H9 (cell line): ENCODE results near the gene KLK15. TPM values are rescaled to one million over a fixed set of nuclear protein-coding genes. Genes with fewer than 3 reads are reported as not detected.
"Not testable (repeated sequence)": the region's sequence is repeated elsewhere in the genome, so short reads cannot be mapped to it uniquely, and the experiment has no call there.

Experiments
- DNase-seq: peaks from one replicate; pipeline ENCODE4 v3.0.0-alpha.2; 2017
- H2AFZ ChIP-seq: one replicate; pipeline ENCODE4 v1.6.1; 2013; ENCODE audit warnings: mild to moderate bottlenecking, low read length, control low read depth, moderate library complexity
- H2AK5ac ChIP-seq: 2 replicates; pipeline ENCODE4 v1.6.1; 2013; ENCODE audit warnings: low read length, control low read depth, mixed read lengths; ENCODE audit not compliant: insufficient read length
- H2BK120ac ChIP-seq: one replicate; pipeline ENCODE4 v1.6.1; 2013; ENCODE audit warnings: low read depth, mild to moderate bottlenecking, low read length, control low read depth, inconsistent platforms; ENCODE audit not compliant: poor library complexity, severe bottlenecking
- H2BK12ac ChIP-seq: 2 replicates; pipeline ENCODE4 v1.6.1; 2013; ENCODE audit warnings: low read length, control low read depth, mixed read lengths, low read depth; ENCODE audit not compliant: insufficient read length
- H2BK15ac ChIP-seq: 2 replicates; pipeline ENCODE4 v1.6.1; 2013; ENCODE audit warnings: low read depth, low read length, control low read depth
- H2BK20ac ChIP-seq: one replicate; pipeline ENCODE4 v1.6.1; 2013; ENCODE audit warnings: low read depth, mild to moderate bottlenecking, low read length, control low read depth, inconsistent platforms; ENCODE audit not compliant: poor library complexity, severe bottlenecking
- H2BK5ac ChIP-seq: 2 replicates; pipeline ENCODE4 v1.6.1; 2013; ENCODE audit warnings: low read length, control low read depth, mixed read lengths; ENCODE audit not compliant: insufficient read length
- H3K14ac ChIP-seq: 2 replicates; pipeline ENCODE4 v1.6.1; 2013; ENCODE audit warnings: low read length, control low read depth; ENCODE audit not compliant: insufficient read depth
- H3K18ac ChIP-seq: 2 replicates; pipeline ENCODE4 v1.6.1; 2013; ENCODE audit warnings: low read depth, mild to moderate bottlenecking, mixed read lengths, low read length, control low read depth; ENCODE audit not compliant: insufficient read length
- H3K23ac ChIP-seq: 2 replicates; pipeline ENCODE4 v1.6.1; 2013; ENCODE audit warnings: low read length, control low read depth, mixed read lengths, low read depth; ENCODE audit not compliant: insufficient read length
- H3K23me2 ChIP-seq: 2 replicates; pipeline ENCODE4 v1.6.1; 2013; ENCODE audit warnings: low read depth, mild to moderate bottlenecking, mixed read lengths, low read length, control low read depth; ENCODE audit not compliant: insufficient read length, poor library complexity, severe bottlenecking
- H3K27ac ChIP-seq: 2 replicates; pipeline ENCODE4 v1.5.1; 2013; ENCODE audit warnings: low read length, control low read depth, mixed read lengths, low read depth; ENCODE audit not compliant: insufficient read length
- H3K27me3 ChIP-seq: 2 replicates; pipeline ENCODE4 v1.6.1; 2013; ENCODE audit warnings: low read length, control low read depth, inconsistent platforms; ENCODE audit not compliant: insufficient read depth
- H3K4ac ChIP-seq: 2 replicates; pipeline ENCODE4 v1.6.1; 2013; ENCODE audit warnings: low read depth, mild to moderate bottlenecking, control low read depth, inconsistent platforms, low read length, moderate library complexity
- H3K4me1 ChIP-seq: 2 replicates; pipeline ENCODE4 v1.6.1; 2013; ENCODE audit warnings: low read length, control low read depth, inconsistent platforms; ENCODE audit not compliant: insufficient read depth
- H3K4me2 ChIP-seq: 2 replicates; pipeline ENCODE4 v1.6.1; 2013; ENCODE audit warnings: low read length, control low read depth, mixed read lengths; ENCODE audit not compliant: insufficient read length, insufficient read depth
- H3K56ac ChIP-seq: 2 replicates; pipeline ENCODE4 v1.6.1; 2013; ENCODE audit warnings: low read depth, mild to moderate bottlenecking, mixed read lengths, low read length, control low read depth; ENCODE audit not compliant: insufficient read length
- H3K79me1 ChIP-seq: 2 replicates; pipeline ENCODE4 v1.6.1; 2013; ENCODE audit warnings: low read depth, mild to moderate bottlenecking, moderate library complexity, low read length, control low read depth, inconsistent platforms; ENCODE audit not compliant: insufficient read depth, poor library complexity, severe bottlenecking
- H3K79me2 ChIP-seq: 2 replicates; pipeline ENCODE4 v1.6.1; 2013; ENCODE audit warnings: low read length, control low read depth, inconsistent platforms; ENCODE audit not compliant: insufficient read depth
- H3K9ac ChIP-seq: 2 replicates; pipeline ENCODE4 v1.6.1; 2013; ENCODE audit warnings: low read length, control low read depth, mixed read lengths; ENCODE audit not compliant: insufficient read length; ENCODE audit errors: extremely low read depth
- H3K9me3 ChIP-seq: one replicate; pipeline ENCODE4 v1.6.1; 2013; ENCODE audit warnings: low read depth, low read length, inconsistent platforms; ENCODE audit not compliant: control insufficient read depth
- H3T11ph ChIP-seq: one replicate; pipeline ENCODE4 v1.6.1; 2013; ENCODE audit warnings: mild to moderate bottlenecking, low read length, control low read depth, inconsistent platforms
- H4K20me1 ChIP-seq: one replicate; pipeline ENCODE4 v1.6.1; 2013; ENCODE audit not compliant: control insufficient read depth, insufficient read length, insufficient read depth
- H4K5ac ChIP-seq: 2 replicates; pipeline ENCODE4 v1.6.1; 2013; ENCODE audit warnings: low read depth, mild to moderate bottlenecking, mixed read lengths, low read length, control low read depth; ENCODE audit not compliant: insufficient read length
- H4K8ac ChIP-seq: replicated peaks from 2 replicates; pipeline ENCODE4 v1.6.1; 2013; ENCODE audit warnings: low read length, control low read depth, mixed read lengths, low read depth; ENCODE audit not compliant: insufficient read length
- H4K91ac ChIP-seq: 2 replicates; pipeline ENCODE4 v1.6.1; 2013; ENCODE audit warnings: low read depth, mild to moderate bottlenecking, moderate library complexity, mixed read lengths, low read length, control low read depth; ENCODE audit not compliant: insufficient read length
- H3K27ac Mint-ChIP-seq, 3 experiments: 2 replicates in 2 of 3; 3 replicates in 1 of 3; pipeline ENCODE4 v1.8.0; 2020 to 2021; ENCODE audit warnings: mixed read lengths in 3 of 3, mild to moderate bottlenecking in 1 of 3, moderate library complexity in 1 of 3
- H3K27me3 Mint-ChIP-seq: 2 replicates; pipeline ENCODE4 v1.8.0; 2021; ENCODE audit warnings: low read depth, mild to moderate bottlenecking, moderate library complexity, mixed read lengths
- H3K36me3 Mint-ChIP-seq, 3 experiments: 2 replicates in 2 of 3; 3 replicates in 1 of 3; pipeline ENCODE4 v1.8.0; 2020 to 2021; ENCODE audit warnings: low read depth in 3 of 3, mixed read lengths in 3 of 3; ENCODE audit not compliant: insufficient read depth in 1 of 3
- H3K4me1 Mint-ChIP-seq, 2 experiments: 2 replicates each; pipeline ENCODE4 v1.8.0; 2020; ENCODE audit warnings: mixed read lengths in 2 of 2
- H3K4me3 Mint-ChIP-seq, 2 experiments: 2 replicates in 1 of 2; 3 replicates in 1 of 2; pipeline ENCODE4 v1.8.0; 2020 to 2021; ENCODE audit warnings: mild to moderate bottlenecking in 2 of 2, mixed read lengths in 2 of 2, moderate library complexity in 1 of 2
- H3K9me3 Mint-ChIP-seq, 2 experiments: 2 replicates in 1 of 2; 3 replicates in 1 of 2; pipeline ENCODE4 v1.8.0; 2020; ENCODE audit warnings: mild to moderate bottlenecking in 2 of 2, mixed read lengths in 2 of 2, moderate library complexity in 1 of 2
- CTCF ChIP-seq: fragments of 200-600 bp; sonication (generic); conservative IDR thresholded peaks from 3 replicates; pipeline ENCODE4 v1.8.0; 2021; ENCODE audit warnings: antibody characterized with exemption, mild to moderate bottlenecking
- WGBS: extraction: QIAGEN DNeasy Blood & Tissue Kit; methylation state at CpG from one replicate; pipeline ENCODE4 v1.1.7; 2013; ENCODE audit warnings: missing lambda C conversion rate, low lambda C conversion rate, mixed read lengths; ENCODE audit not compliant: insufficient read length; ENCODE audit errors: extremely low coverage; 5-methylcytosine and 5-hydroxymethylcytosine counted together
- total RNA-seq: library from RNA; stranded (reverse); gene quantifications from 2 replicates; pipeline ENCODE4 v1.2.1, GENCODE V29; 2021

KLK15 gene
- total RNA-seq, 1 experiment from 2014 or later: not detected

- H4K5ac ChIP-seq: no peak overlapping the region
- no peaks in the 10 kb centered on the region for H4K20me1 ChIP-seq
- no peak overlapping the region for H2BK20ac ChIP-seq
- no peak overlapping the region for H3K27ac Mint-ChIP-seq
- no peaks in the 10 kb centered on the region for H3K23me2 ChIP-seq
- H3K27me3 ChIP-seq: peaks cover 4% of the 10 kb centered on the region; the same call in 1 of the 2 replicates
- peaks cover 2 to 6% of the 10 kb centered on the region in 2 experiments for H3K4me1 Mint-ChIP-seq
- H3K9ac ChIP-seq: no peak overlapping the region
- peaks cover 79% of the 10 kb centered on the region for H3K27me3 Mint-ChIP-seq
- no peak overlapping the region for H2AK5ac ChIP-seq
- H3K79me1 ChIP-seq: no peaks in the 10 kb centered on the region
- no peak overlapping the region for H3T11ph ChIP-seq
- no peak overlapping the region for H4K8ac ChIP-seq
- no peak overlapping the region for H2BK5ac ChIP-seq
- no peak overlapping the region for H3K14ac ChIP-seq
- TF ChIP-seq CTCF: no peak
- H3K36me3 Mint-ChIP-seq: peaks cover 0 to 2% (median 0%) of the 10 kb centered on the region in 3 experiments; a peak in 4 of 7 replicates
- no peak overlapping the region for H3K56ac ChIP-seq
- no peak overlapping the region for H4K91ac ChIP-seq
- DNase-seq: no peak
- H3K4ac ChIP-seq: no peak overlapping the region
- H3K18ac ChIP-seq: no peak overlapping the region
- no peaks in the 10 kb centered on the region for H3K9me3 ChIP-seq
- no peaks in the 10 kb centered on the region for H3K79me2 ChIP-seq
- no peak overlapping the region for H3K27ac ChIP-seq
- no peak overlapping the region for H3K23ac ChIP-seq
- no CpG with 5 or more reads among the region's 3 CpGs for WGBS
- no peak overlapping the region for H3K4me3 Mint-ChIP-seq
- no peak overlapping the region for H2BK120ac ChIP-seq
- no peak overlapping the region for H3K4me2 ChIP-seq
- no peak overlapping the region for H2BK15ac ChIP-seq
- no peak overlapping the region for H2AFZ ChIP-seq
- no peak overlapping the region for H2BK12ac ChIP-seq
- peaks cover 6 to 10% of the 10 kb centered on the region in 2 experiments; a peak in 4 of 5 replicates for H3K9me3 Mint-ChIP-seq
- H3K4me1 ChIP-seq: no peaks in the 10 kb centered on the region
Measured at GRCh38 chr19:50812474-50812873, 20.9 kb downstream of the KLK15 start.

- H4K91ac ChIP-seq, H2BK12ac ChIP-seq, H3K56ac ChIP-seq, H2BK15ac ChIP-seq, H3K79me2 ChIP-seq, H4K20me1 ChIP-seq, H3K9ac ChIP-seq, H3K9me3 Mint-ChIP-seq, H3K4me3 Mint-ChIP-seq, H3K9me3 ChIP-seq, H3K23me2 ChIP-seq, H3K27ac Mint-ChIP-seq, H3K14ac ChIP-seq, H3K18ac ChIP-seq, H3K23ac ChIP-seq, H3K4me1 ChIP-seq, H3K27ac ChIP-seq, H3T11ph ChIP-seq, H2BK5ac ChIP-seq, H3K4me1 Mint-ChIP-seq, H4K8ac ChIP-seq, H3K79me1 ChIP-seq, H3K4me2 ChIP-seq, H2BK20ac ChIP-seq, H2BK120ac ChIP-seq, H2AK5ac ChIP-seq, H3K27me3 ChIP-seq, H3K36me3 Mint-ChIP-seq, DNase-seq, H2AFZ ChIP-seq, H4K5ac ChIP-seq, H3K4ac ChIP-seq: not testable (repeated sequence)
- no CpG with 5 or more reads among the region's 3 CpGs for WGBS
- peaks cover 75% of the 10 kb centered on the region for H3K27me3 Mint-ChIP-seq
Measured at GRCh38 chr19:50811622-50812238, 21.6 kb downstream of the KLK15 start.
